ENCODE data around the gene OTX1. TPM values are rescaled to one million over a fixed set of nuclear protein-coding genes. Genes with fewer than 3 reads are reported as not detected.
A peak's percentile ranks its signal among the peaks of the same experiment; 100 is the strongest.

The OTX1 gene
- total and polyA plus RNA-seq, 2 of the 8 experiments (the other 6 are each of a cell fraction or from before 2014, with no cell fraction given): 0.24 to 3.3 TPM

DNA sequence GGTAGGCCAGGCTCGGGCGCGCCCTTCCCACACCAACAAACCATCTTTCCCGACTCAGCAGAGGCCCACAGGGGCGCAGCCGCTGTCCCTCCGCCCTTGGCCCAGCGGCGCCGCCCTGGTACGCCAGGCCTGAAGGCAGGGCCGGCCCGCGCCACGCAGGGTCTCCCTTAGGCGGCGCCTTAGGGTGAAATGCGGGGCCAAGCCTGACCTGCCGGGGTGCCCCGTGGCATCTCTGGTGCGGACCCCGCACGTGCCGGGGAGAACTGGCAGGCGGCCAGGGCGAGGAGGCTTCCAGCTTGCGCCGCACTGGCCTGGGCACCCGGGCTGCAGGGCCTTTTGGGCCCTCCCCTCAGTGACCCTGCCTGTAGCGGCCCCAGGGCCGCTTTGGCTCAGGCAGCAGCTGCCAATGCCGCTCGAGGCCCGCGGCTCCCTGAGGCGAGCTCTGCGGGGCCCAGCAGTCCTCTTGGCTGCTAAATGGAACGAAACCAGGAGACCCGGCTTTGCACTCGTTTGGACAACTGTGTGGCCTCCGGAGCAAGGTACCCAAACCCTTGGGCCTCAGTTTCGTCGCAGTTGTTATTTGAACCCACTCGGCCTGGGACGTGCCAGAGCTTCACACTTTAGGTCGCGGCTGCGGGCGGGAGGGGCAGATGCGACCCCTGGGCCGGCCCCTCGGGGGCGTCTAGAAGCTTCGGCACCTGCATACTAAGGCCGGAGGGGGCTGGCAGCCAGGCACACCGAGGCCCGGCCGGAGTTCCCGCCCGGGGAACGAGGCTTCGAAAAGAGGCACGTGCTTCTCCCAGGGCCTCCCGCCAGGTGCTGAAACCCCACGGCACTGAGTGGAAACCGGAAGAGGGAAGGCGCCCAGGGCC lies 8.5 kb downstream of the OTX1 start (continued):
- peak; percentile 91 for TF ChIP-seq KDM4A (IDR thresholded peaks at IDR 0.05; ENCODE audit: low read depth, low read length, severe bottlenecking)
- TF ChIP-seq GTF2F1 (IDR thresholded peaks at IDR 0.05; ENCODE audit: borderline replicate concordance, low read depth, low read length): no peak
- TF ChIP-seq POU5F1 (IDR thresholded peaks at IDR 0.05; ENCODE audit: low read depth, low read length): no peak
- TF ChIP-seq E2F6 (IDR thresholded peaks at IDR 0.05): peak; percentile 100
- TF ChIP-seq ZNF274 (IDR thresholded peaks at IDR 0.05; ENCODE audit: borderline replicate concordance, extremely low read depth, low read length): no peak
- TF ChIP-seq CBX8 (IDR thresholded peaks at IDR 0.05; ENCODE audit: borderline replicate concordance, low read depth, low read length): no peak
- TF ChIP-seq, protein P1, sequence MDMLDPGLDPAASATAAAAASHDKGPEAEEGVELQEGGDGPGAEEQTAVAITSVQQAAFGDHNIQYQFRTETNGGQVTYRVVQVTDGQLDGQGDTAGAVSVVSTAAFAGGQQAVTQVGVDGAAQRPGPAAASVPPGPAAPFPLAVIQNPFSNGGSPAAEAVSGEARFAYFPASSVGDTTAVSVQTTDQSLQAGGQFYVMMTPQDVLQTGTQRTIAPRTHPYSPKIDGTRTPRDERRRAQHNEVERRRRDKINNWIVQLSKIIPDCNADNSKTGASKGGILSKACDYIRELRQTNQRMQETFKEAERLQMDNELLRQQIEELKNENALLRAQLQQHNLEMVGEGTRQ (IDR thresholded peaks at IDR 0.05; ENCODE audit: low read length): no peak

Data from H1 (cell line).